ENCODE measurements around the gene GSC2. TPM values are rescaled to one million over a fixed set of nuclear protein-coding genes. Genes with fewer than 3 reads are reported as not detected.

The GSC2 gene
- total RNA-seq, 1 donor from 2014 or later: not detected

GRCh38 chr22:19180234-19180633 lies 30.1 kb upstream of the GSC2 start:
- TF ChIP-seq CTCF (conservative IDR thresholded peaks at IDR 0.05): no peak
- Mint-ChIP-seq H3K9me3 (no peaks in the 10 kb centered on the region), H3K4me3 (no peak overlapping the region), H3K4me1 (ENCODE audit: unreplicated experiment) (peaks cover 18% of the 10 kb centered on the region), H3K36me3 (no peaks in the 10 kb centered on the region), H3K27ac (no peak overlapping the region), H3K27me3 (no peaks in the 10 kb centered on the region)
- DNase-seq (ENCODE audit: extremely low spot score, unreplicated experiment): no peak

- Mint-ChIP-seq H3K27me3 (no peaks in the 10 kb centered on the region), H3K9me3 (no peaks in the 10 kb centered on the region), H3K4me3 (peak overlapping the region; percentile 90), H3K36me3 (no peaks in the 10 kb centered on the region), H3K4me1 (ENCODE audit: unreplicated experiment) (peaks cover 13% of the 10 kb centered on the region), H3K27ac (peak overlapping the region; percentile 96)
- TF ChIP-seq CTCF (conservative IDR thresholded peaks at IDR 0.05): peak; percentile 85
- no peak for DNase-seq (ENCODE audit: extremely low spot score, unreplicated experiment)
These were observed 29.5 kb upstream of the GSC2 start for GRCh38 chr22:19179497-19180048.

GRCh38 chr22:19178657-19179496 lies 28.8 kb upstream of the GSC2 start, which contains the start of gene SLC25A1:
SLC25A1 (minus strand) TSS chr22:19178736; CDS start chr22:19178673, 63 bp downstream.
- Mint-ChIP-seq H3K27ac (peak within 1 kb of the TSS; percentile 96), H3K9me3 (no peaks in the 10 kb centered on the region), H3K27me3 (no peaks in the 10 kb centered on the region), H3K4me1 (ENCODE audit: unreplicated experiment) (peaks cover 12% of the 10 kb centered on the region), H3K4me3 (peak within 1 kb of the TSS; percentile 90), H3K36me3 (no peaks in the 10 kb centered on the region)
- DNase-seq (ENCODE audit: extremely low spot score, unreplicated experiment): peak; percentile 94
- TF ChIP-seq CTCF (conservative IDR thresholded peaks at IDR 0.05): no peak

GRCh38 chr22:19178065-19178656 lies 28.1 kb upstream of the GSC2 start:
- H3K27me3 Mint-ChIP-seq: no peaks in the 10 kb centered on the region
- H3K4me3 Mint-ChIP-seq: peak overlapping the region; percentile 84
- H3K4me1 Mint-ChIP-seq (ENCODE audit: unreplicated experiment): peaks cover 12% of the 10 kb centered on the region
- H3K27ac Mint-ChIP-seq: no peak overlapping the region
- no peak for TF ChIP-seq CTCF (conservative IDR thresholded peaks at IDR 0.05)
- H3K9me3 Mint-ChIP-seq: no peaks in the 10 kb centered on the region
- no peak for DNase-seq (ENCODE audit: extremely low spot score, unreplicated experiment)
- H3K36me3 Mint-ChIP-seq: no peaks in the 10 kb centered on the region

GRCh38 chr22:19177164-19178064 lies 27.3 kb upstream of the GSC2 start:
- no peaks in the 10 kb centered on the region for H3K9me3 Mint-ChIP-seq
- H3K27ac Mint-ChIP-seq: no peak overlapping the region
- H3K27me3 Mint-ChIP-seq: no peaks in the 10 kb centered on the region
- peaks cover 19% of the 10 kb centered on the region for H3K4me1 Mint-ChIP-seq (ENCODE audit: unreplicated experiment)
- TF ChIP-seq CTCF (conservative IDR thresholded peaks at IDR 0.05): no peak
- H3K36me3 Mint-ChIP-seq: no peaks in the 10 kb centered on the region
- peak overlapping the region; percentile 84 for H3K4me3 Mint-ChIP-seq
- DNase-seq (ENCODE audit: extremely low spot score, unreplicated experiment): no peak
